Measurements from ENCODE around the gene BLNK. TPM values are rescaled to one million over a fixed set of nuclear protein-coding genes. Genes with fewer than 3 reads are reported as not detected.

The BLNK gene
- total and polyA plus RNA-seq, 2 donors from 2014 or later = 28.5 to 38.8 TPM

GRCh38 chr10:96304230-96304629 lies 32.9 kb upstream of the BLNK start, which contains the start of gene DNTT:
TSS of gene DNTT (plus strand) at chr10:96304434. CDS start at chr10:96304498, 64 bp downstream.
- no peak for DNase-seq
- intact Hi-C loops (cut with DNase I) = no loop called here

GRCh38 chr10:96301616-96302015 lies 30.2 kb upstream of the BLNK start:
- Histone ChIP-seq H3K27me3 (ENCODE audit: control insufficient read depth, insufficient read depth, low read length) (no peaks in the 10 kb centered on the region), H3K27ac (ENCODE audit: low read depth in 2 of 2, low read length in 2 of 2) (no peak overlapping the region), H3K9me3 (ENCODE audit: control insufficient read depth in 2 of 3, insufficient read depth in 1 of 3, low read length in 3 of 3) (no peaks in the 10 kb centered on the region), H3K36me3 (ENCODE audit: control insufficient read depth in 2 of 3, insufficient read depth in 3 of 3, low read length in 3 of 3) (no peaks in the 10 kb centered on the region), H3K4me1 (ENCODE audit: control insufficient read depth in 2 of 3, insufficient read depth in 2 of 3, low read depth in 1 of 3, low read length in 3 of 3) (no peaks in the 10 kb centered on the region), H3K9ac (ENCODE audit: low read length in 3 of 3) (no peak overlapping the region), H3K4me3 (ENCODE audit: low read length in 3 of 3) (no peak overlapping the region)
- no peak for DNase-seq
- FAIRE-seq = no peak
- TF ChIP-seq CTCF (IDR thresholded peaks at IDR 0.05; ENCODE audit: borderline replicate concordance, extremely low read depth, insufficient read depth) = no peak
- intact Hi-C loops (cut with DNase I) = no loop called here

More at GRCh38 chr10:96304230-96304629, 32.9 kb upstream of the BLNK start, which contains the start of gene DNTT:
- FAIRE-seq = no peak
- H3K4me1 ChIP-seq (ENCODE audit: control insufficient read depth in 2 of 3, insufficient read depth in 2 of 3, low read depth in 1 of 3, low read length in 3 of 3) = peaks cover 0 to 4% (median 0%) of the 10 kb centered on the region in 3 donors
- H3K4me3 ChIP-seq (ENCODE audit: low read length in 3 of 3) = no peak within 1 kb of the TSS
- no peak for TF ChIP-seq CTCF (IDR thresholded peaks at IDR 0.05; ENCODE audit: borderline replicate concordance, extremely low read depth, insufficient read depth)
- no peak within 1 kb of the TSS for H3K27ac ChIP-seq (ENCODE audit: low read depth in 2 of 2, low read length in 2 of 2)
- no peak within 1 kb of the TSS for H3K9ac ChIP-seq (ENCODE audit: low read length in 3 of 3)
- H3K9me3 ChIP-seq (ENCODE audit: control insufficient read depth in 2 of 3, insufficient read depth in 1 of 3, low read length in 3 of 3) = no peaks in the 10 kb centered on the region
- no peaks in the 10 kb centered on the region for H3K36me3 ChIP-seq (ENCODE audit: control insufficient read depth in 2 of 3, insufficient read depth in 3 of 3, low read length in 3 of 3)
- H3K27me3 ChIP-seq (ENCODE audit: control insufficient read depth, insufficient read depth, low read length) = no peaks in the 10 kb centered on the region

GRCh38 chr10:96299383-96299782 lies 28.0 kb upstream of the BLNK start:
- no peaks in the 10 kb centered on the region for H3K36me3 ChIP-seq (ENCODE audit: control insufficient read depth in 2 of 3, insufficient read depth in 3 of 3, low read length in 3 of 3)
- no peaks in the 10 kb centered on the region for H3K9me3 ChIP-seq (ENCODE audit: control insufficient read depth in 2 of 3, insufficient read depth in 1 of 3, low read length in 3 of 3)
- FAIRE-seq = no peak
- H3K9ac ChIP-seq (ENCODE audit: low read length in 3 of 3) = no peak overlapping the region
- no peaks in the 10 kb centered on the region for H3K4me1 ChIP-seq (ENCODE audit: control insufficient read depth in 2 of 3, insufficient read depth in 2 of 3, low read depth in 1 of 3, low read length in 3 of 3)
- no peaks in the 10 kb centered on the region for H3K27me3 ChIP-seq (ENCODE audit: control insufficient read depth, insufficient read depth, low read length)
- no peak for TF ChIP-seq CTCF (IDR thresholded peaks at IDR 0.05; ENCODE audit: borderline replicate concordance, extremely low read depth, insufficient read depth)
- no peak for DNase-seq
- H3K27ac ChIP-seq (ENCODE audit: low read depth in 2 of 2, low read length in 2 of 2) = no peak overlapping the region
- intact Hi-C loops (cut with DNase I) = no loop called here
- H3K4me3 ChIP-seq (ENCODE audit: low read length in 3 of 3) = no peak overlapping the region

GRCh38 chr10:96298362-96298761 lies 27.0 kb upstream of the BLNK start:
- Histone ChIP-seq H3K9ac (ENCODE audit: low read length in 3 of 3) (no peak overlapping the region), H3K36me3 (ENCODE audit: control insufficient read depth in 2 of 3, insufficient read depth in 3 of 3, low read length in 3 of 3) (no peaks in the 10 kb centered on the region), H3K4me3 (ENCODE audit: low read length in 3 of 3) (no peak overlapping the region), H3K27ac (ENCODE audit: low read depth in 2 of 2, low read length in 2 of 2) (no peak overlapping the region), H3K9me3 (ENCODE audit: control insufficient read depth in 2 of 3, insufficient read depth in 1 of 3, low read length in 3 of 3) (no peaks in the 10 kb centered on the region), H3K4me1 (ENCODE audit: control insufficient read depth in 2 of 3, insufficient read depth in 2 of 3, low read depth in 1 of 3, low read length in 3 of 3) (no peaks in the 10 kb centered on the region), H3K27me3 (ENCODE audit: control insufficient read depth, insufficient read depth, low read length) (no peaks in the 10 kb centered on the region)
- no peak for DNase-seq
- intact Hi-C loops (cut with DNase I) = no loop called here
- FAIRE-seq = no peak
- TF ChIP-seq CTCF (IDR thresholded peaks at IDR 0.05; ENCODE audit: borderline replicate concordance, extremely low read depth, insufficient read depth) = no peak
